ENCODE results near the gene IQCE.

GRCh38 chr7:2651847-2652735 is 93.3 kb downstream of the IQCE start:
- no peak for TF ChIP-seq CTCF (IDR thresholded peaks at IDR 0.05)
- no peak for TF ChIP-seq POLR2AphosphoS5 (IDR thresholded peaks at IDR 0.05; ENCODE audit: insufficient read depth in 1 of 2, low read depth in 1 of 2)
